Prostate gland (tissue), 2 donors: ENCODE results near the gene OGFOD3. TPM values are rescaled to one million over a fixed set of nuclear protein-coding genes. Genes with fewer than 3 reads are reported as not detected.

Experiments used
- DNase-seq: peaks from one replicate; pipeline ENCODE4 v3.0.0-alpha.2; 2019; ENCODE audit warnings: low spot score
- H3K27ac ChIP-seq, 2 donors: fragments of 200-600 bp; sonication (generic); 2 replicates each; pipeline ENCODE4 v1.5.1; 2017 to 2019
- H3K27me3 ChIP-seq: fragments of 200-600 bp; sonication (generic); replicated peaks from 2 replicates; pipeline ENCODE4 v1.5.1; 2019; ENCODE audit not compliant: insufficient read depth
- H3K36me3 ChIP-seq, 2 donors: fragments of 200-600 bp; sonication (generic); 1 replicate in 1 of 2; 2 replicates in 1 of 2; pipeline versions ENCODE4 v1.5.1 to v1.8.1; 2017 to 2019
- H3K4me1 ChIP-seq: fragments of 200-600 bp; sonication (generic); replicated peaks from 2 replicates; pipeline ENCODE4 v1.5.1; 2019
- H3K4me3 ChIP-seq, 2 donors: fragments of 200-600 bp; sonication (generic); 2 replicates each; pipeline ENCODE4 v1.5.1; 2017 to 2019
- H3K9me3 ChIP-seq: fragments of 200-600 bp; sonication (generic); 2 replicates; pipeline ENCODE4 v1.5.1; 2017
- CTCF ChIP-seq, 4 experiments: fragments of 200-600 bp in 2 of 4; fragments of 450-650 bp in 2 of 4; sonication (generic) in 2 of 4; IDR thresholded peaks; 1 replicate in 3 of 4; 2 replicates in 1 of 4; pipeline ENCODE4 v1.5.1; 2016 to 2019; ENCODE audit warnings: antibody characterized with exemption in 4 of 4, mild to moderate bottlenecking in 2 of 4, moderate library complexity in 2 of 4
- POLR2A ChIP-seq: fragments of 450-650 bp; IDR thresholded peaks from one replicate; pipeline ENCODE4 v1.6.1; 2016; ENCODE audit warnings: antibody characterized with exemption, mild to moderate bottlenecking
- POLR2AphosphoS5 ChIP-seq: sonication (generic); formaldehyde crosslinking; IDR thresholded peaks from one replicate; pipeline ENCODE4 v1.6.1; 2017; ENCODE audit warnings: antibody characterized with exemption
- WGBS: methylation state at CpG from one replicate; pipeline ENCODE4 v1.1.5; 2018; 5-methylcytosine and 5-hydroxymethylcytosine counted together
- intact Hi-C: fragments of 100-400 bp; cut with DNase I; formaldehyde crosslinking; loops from one replicate; pipeline ENCODE4 v1.14.2; 2022
- total RNA-seq, 2 donors: library from RNA; depleted of rRNA; stranded (reverse); fragments of >200 nt; gene quantifications; one replicate each; pipeline ENCODE4 v1.1.0, GENCODE V29; 2016

OGFOD3 gene
- total RNA-seq, 2 donors from 2014 or later, result 41.0 to 65.8 TPM

- WGBS, result under 1% methylated on average over 78 of the region's 91 CpGs
- peak; percentile 91 for DNase-seq
- intact Hi-C loops, result no loop called here
- Histone ChIP-seq H3K27me3 (no peaks in the 10 kb centered on the region), H3K4me3 (peak within 1 kb of the TSS; percentile 72 to 80), H3K4me1 (peaks cover 12% of the 10 kb centered on the region), H3K36me3 (no peaks in the 10 kb centered on the region), H3K27ac (peak within 1 kb of the TSS; percentile 83 to 84), H3K9me3 (no peaks in the 10 kb centered on the region)
- TF ChIP-seq POLR2AphosphoS5 (peak; percentile 91), POLR2A (no peak), CTCF (IDR thresholded peaks at IDR 0.05) (peak in 1 of 4 experiments; percentile 32)
These were observed 32.1 kb upstream of the OGFOD3 start, which contains the start of gene CYBC1 for GRCh38 chr17:82450357-82451106. CYBC1 (minus strand) TSS chr17:82450752; CDS start chr17:82449254, 1,498 bp downstream.

GRCh38 chr17:82449883-82450356, 31.5 kb upstream of the OGFOD3 start:
- TF ChIP-seq POLR2A, result no peak
- no peaks in the 10 kb centered on the region for H3K9me3 ChIP-seq
- H3K27ac ChIP-seq, result peak overlapping the region; percentile 83 to 84
- intact Hi-C loops, result no loop called here
- H3K4me3 ChIP-seq, result peak overlapping the region; percentile 72 to 80
- no peak for DNase-seq
- H3K27me3 ChIP-seq, result no peaks in the 10 kb centered on the region
- 65% methylated on average over 18 of the region's 18 CpGs for WGBS
- H3K4me1 ChIP-seq, result peaks cover 12% of the 10 kb centered on the region
- no peaks in the 10 kb centered on the region for H3K36me3 ChIP-seq

- intact Hi-C loops, result no loop called here
- H3K27ac ChIP-seq, result peak overlapping the region in 1 of 2 donors; percentile 83
These were observed 30.9 kb upstream of the OGFOD3 start for GRCh38 chr17:82449131-82449882.

GRCh38 chr17:82447876-82448275, 29.5 kb upstream of the OGFOD3 start:
- intact Hi-C loops, result no loop called here
- Histone ChIP-seq H3K4me3 (no peak overlapping the region), H3K9me3 (no peaks in the 10 kb centered on the region), H3K36me3 (peaks cover 0 to 5% of the 10 kb centered on the region in 2 donors), H3K4me1 (peaks cover 12% of the 10 kb centered on the region), H3K27ac (no peak overlapping the region), H3K27me3 (no peaks in the 10 kb centered on the region)
- no peak for DNase-seq
- TF ChIP-seq CTCF (IDR thresholded peaks at IDR 0.05), result no peak
- no peak for TF ChIP-seq POLR2AphosphoS5
- no peak for TF ChIP-seq POLR2A
- WGBS, result 91% methylated on average over 11 of the region's 11 CpGs

More at GRCh38 chr17:82449131-82449882, 30.9 kb upstream of the OGFOD3 start:
- H3K9me3 ChIP-seq, result no peaks in the 10 kb centered on the region
- DNase-seq, result no peak
- H3K27me3 ChIP-seq, result no peaks in the 10 kb centered on the region
- no peaks in the 10 kb centered on the region for H3K36me3 ChIP-seq
- H3K4me1 ChIP-seq, result peaks cover 12% of the 10 kb centered on the region
- peak overlapping the region; percentile 72 to 80 for H3K4me3 ChIP-seq
- WGBS, result 83% methylated on average over 30 of the region's 30 CpGs
- no peak for TF ChIP-seq POLR2AphosphoS5
- no peak for TF ChIP-seq POLR2A

GRCh38 chr17:82446649-82447048, 28.3 kb upstream of the OGFOD3 start:
- no peak overlapping the region for H3K4me3 ChIP-seq
- intact Hi-C loops, result no loop called here
- peaks cover 0 to 10% of the 10 kb centered on the region in 2 donors for H3K36me3 ChIP-seq
- WGBS, result 81% methylated on average over 12 of the region's 12 CpGs
- H3K9me3 ChIP-seq, result no peaks in the 10 kb centered on the region
- H3K27ac ChIP-seq, result no peak overlapping the region
- H3K27me3 ChIP-seq, result no peaks in the 10 kb centered on the region
- peaks cover 12% of the 10 kb centered on the region for H3K4me1 ChIP-seq
- no peak for DNase-seq
- TF ChIP-seq POLR2AphosphoS5, result no peak
- no peak for TF ChIP-seq POLR2A
- TF ChIP-seq CTCF (IDR thresholded peaks at IDR 0.05), result no peak
